Loucy (cell line): ENCODE results near the gene TAAR9.

Experiments
- EZH2phosphoT487 ChIP-seq: fragments of 200-600 bp; IDR thresholded peaks from 2 replicates; pipeline ENCODE4 v1.6.1; 2018; ENCODE audit warnings: antibody characterized with exemption, mild to moderate bottlenecking, moderate library complexity, borderline replicate concordance
- TF ChIP-seq, protein P1 (sequence below): fragments of 200-600 bp; sonication (generic); conservative IDR thresholded peaks from 2 replicates; pipeline ENCODE4 v1.5.1; 2014; ENCODE audit warnings: mild to moderate bottlenecking, antibody characterized with exemption, low read length

DNA sequence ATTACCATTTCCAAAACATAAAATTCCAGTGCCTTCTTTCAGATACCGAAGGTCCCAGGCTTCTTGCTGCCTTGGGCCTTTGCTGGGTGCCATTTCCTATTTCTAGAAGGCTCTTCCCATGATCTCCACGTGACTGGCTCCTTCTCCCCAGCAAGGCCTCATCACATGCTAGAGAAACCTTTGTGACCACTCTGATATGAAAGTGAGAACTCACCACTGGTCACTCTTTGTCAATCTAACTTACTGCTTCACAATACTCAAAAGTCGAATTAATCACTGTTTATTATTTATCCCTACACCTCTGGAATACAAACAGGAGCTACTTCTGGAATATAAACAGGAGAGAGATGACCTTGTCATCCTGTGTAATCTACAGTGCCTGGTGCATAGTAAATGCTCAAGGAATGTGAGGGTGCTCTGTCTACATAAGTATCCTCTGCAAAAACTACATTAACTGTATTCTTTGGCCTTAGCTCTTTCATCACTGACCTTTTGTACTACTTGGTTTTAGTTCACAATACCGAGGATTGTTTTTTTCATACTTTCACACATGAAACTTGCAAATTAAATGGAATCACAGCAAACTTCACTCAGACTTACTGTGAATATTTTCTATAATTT lies 26.8 kb upstream of the TAAR9 start:
- TF ChIP-seq, protein P1, sequence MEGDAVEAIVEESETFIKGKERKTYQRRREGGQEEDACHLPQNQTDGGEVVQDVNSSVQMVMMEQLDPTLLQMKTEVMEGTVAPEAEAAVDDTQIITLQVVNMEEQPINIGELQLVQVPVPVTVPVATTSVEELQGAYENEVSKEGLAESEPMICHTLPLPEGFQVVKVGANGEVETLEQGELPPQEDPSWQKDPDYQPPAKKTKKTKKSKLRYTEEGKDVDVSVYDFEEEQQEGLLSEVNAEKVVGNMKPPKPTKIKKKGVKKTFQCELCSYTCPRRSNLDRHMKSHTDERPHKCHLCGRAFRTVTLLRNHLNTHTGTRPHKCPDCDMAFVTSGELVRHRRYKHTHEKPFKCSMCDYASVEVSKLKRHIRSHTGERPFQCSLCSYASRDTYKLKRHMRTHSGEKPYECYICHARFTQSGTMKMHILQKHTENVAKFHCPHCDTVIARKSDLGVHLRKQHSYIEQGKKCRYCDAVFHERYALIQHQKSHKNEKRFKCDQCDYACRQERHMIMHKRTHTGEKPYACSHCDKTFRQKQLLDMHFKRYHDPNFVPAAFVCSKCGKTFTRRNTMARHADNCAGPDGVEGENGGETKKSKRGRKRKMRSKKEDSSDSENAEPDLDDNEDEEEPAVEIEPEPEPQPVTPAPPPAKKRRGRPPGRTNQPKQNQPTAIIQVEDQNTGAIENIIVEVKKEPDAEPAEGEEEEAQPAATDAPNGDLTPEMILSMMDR = no peak
- no peak for TF ChIP-seq EZH2phosphoT487
